Hypothalamus (tissue), 51 donors: ENCODE data around the gene PKNOX2.
A peak's percentile ranks its signal among the peaks of the same experiment; 100 is the strongest.

Source experiments
- DNase-seq, 51 donors: peaks; one replicate each; lab custom pipeline; 2025; lab: John Stamatoyannopoulos, UW

Gene PKNOX2

DNA sequence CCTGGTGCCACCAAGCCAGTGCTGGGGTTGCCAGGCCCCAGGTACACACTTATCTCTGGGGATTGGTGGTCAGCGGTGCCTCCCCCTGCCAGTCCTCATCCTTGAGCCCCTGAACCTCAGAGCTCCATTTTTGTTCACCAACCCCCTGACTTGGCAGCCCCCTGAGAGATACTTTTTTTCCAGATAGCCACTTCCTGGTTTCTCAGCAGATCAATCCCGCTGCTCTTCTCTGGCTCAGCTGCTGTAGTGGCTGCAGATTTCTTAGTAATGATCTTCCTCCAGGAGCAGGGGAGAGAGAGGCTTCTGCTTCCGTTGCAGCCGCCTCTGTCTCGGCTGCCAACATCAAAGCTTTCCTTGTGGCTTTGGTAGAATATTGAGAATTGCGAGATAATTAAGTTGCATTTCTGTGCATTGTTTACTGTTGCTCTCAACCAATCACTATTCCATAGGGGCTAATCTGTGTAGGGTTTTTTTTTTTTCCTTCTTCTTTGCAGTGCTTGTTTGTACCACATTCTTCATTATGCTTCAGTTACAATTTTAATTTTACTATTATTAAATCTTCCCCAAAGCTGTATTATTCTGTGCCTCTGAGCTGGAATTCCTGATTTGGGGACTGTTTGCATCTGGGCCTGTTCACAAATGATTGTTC is 92.1 kb downstream of the PKNOX2 start:
- DNase-seq, result peak in 1 of 51 donors; percentile 19

GRCh38 chr11:125257190-125257579 is 92.6 kb downstream of the PKNOX2 start:
- no peak for DNase-seq

DNA sequence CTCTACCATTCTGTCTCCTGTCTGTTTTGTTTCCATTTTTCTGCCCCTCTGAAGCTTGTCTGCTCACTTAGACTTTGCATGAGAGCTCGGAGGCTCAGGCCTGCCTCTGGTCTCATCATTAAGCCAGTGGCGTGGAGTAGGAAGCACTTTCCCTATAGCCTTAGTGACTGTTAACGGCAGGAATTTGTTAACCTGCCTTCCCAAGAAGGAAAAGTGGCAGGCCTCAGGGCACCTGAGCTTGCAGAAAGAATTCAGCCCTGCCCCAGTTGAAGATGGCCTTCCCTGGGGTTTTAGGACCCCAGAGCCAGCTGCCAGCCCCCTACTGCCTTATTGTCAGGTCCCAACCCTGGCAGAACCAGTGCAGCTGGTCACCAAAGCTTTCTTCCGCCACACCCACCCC is 93.2 kb downstream of the PKNOX2 start:
- DNase-seq, result no peak

GRCh38 chr11:125258291-125259032 is 93.9 kb downstream of the PKNOX2 start:
- no peak for DNase-seq

DNA sequence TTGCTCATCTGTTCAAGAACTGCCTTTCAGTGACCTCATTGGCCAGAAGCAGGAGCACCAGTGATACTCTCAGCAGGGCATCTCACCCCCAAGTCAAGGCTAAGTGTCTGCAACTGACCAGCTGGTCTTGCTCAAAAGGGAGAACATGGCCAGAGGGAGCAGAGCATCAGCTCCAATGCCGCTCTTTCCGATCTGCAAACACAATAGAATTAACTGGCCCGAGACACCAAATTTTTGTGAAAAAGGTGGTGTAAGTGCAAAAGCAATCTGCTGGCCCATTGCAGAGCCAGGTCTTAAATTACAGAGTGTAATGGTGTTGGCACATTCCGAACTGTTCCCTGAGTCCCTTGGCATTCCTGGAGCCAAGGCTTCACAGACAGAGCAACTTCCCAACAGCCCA is 97.0 kb downstream of the PKNOX2 start:
- no peak for DNase-seq

DNA sequence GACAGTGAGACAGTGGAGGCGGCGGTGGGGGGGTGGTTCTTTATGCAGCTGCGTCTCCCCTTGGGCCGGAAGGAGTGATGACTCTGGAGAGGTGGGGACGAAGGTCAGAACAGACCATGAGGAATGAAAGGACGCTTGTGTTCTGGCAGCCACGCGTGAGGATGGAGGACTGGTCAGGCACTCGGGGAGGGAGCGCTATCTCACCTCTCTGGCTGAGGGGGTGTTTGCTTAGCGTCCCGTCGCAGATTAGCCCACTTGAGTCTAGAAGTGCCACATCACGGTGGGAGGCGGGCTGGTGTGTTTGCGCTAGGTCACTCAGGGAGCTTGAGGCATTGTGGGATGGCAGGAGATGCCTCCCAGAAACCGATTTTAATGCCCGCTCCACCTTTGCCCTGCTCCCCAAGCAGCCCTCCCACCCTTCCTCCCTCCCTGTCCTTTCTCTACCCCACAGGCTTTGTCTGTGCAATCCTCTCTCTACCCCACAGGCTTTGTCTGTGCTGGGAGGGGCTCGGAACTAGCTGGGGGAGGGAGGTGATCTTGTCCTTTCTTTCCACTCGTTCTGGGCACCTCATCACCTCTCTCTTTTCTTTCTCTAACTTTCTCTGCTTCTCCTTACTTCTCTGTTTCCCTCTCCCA is 97.8 kb downstream of the PKNOX2 start:
- no peak for DNase-seq

- DNase-seq, result peak in 12 of 51 donors; percentile 7 to 58 (median 30)
Observed at GRCh38 chr11:125262830-125263218, 98.3 kb downstream of the PKNOX2 start.

DNA sequence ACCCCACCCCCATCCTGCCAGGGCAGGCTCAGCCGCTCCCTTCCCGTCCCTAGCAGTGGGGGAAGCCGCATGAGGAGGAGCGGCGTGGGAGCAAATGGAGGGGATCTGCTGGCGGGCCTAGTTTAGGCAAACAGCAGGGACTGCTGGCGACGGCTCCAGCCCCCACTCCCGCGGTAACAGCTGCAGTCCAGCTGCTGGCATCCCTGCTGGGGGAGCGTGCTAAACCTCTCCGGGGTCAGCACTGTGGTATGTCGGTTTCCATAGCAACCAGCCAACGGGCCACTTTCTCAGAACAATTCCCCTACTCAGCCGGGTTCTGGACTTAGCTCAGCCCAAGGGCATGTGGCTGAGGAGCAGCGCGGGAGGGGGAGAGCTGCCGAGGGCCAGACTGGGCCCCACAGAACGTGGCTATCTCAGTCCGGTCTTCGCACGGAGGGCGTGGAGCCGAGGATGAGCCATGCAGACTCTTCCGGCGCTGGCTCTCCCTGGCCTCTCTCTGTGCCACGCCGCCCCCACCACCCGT is 98.8 kb downstream of the PKNOX2 start:
- DNase-seq, result peak in 45 of 51 donors; percentile 13 to 87 (median 63)

GRCh38 chr11:125264100-125265022 is 99.8 kb downstream of the PKNOX2 start:
- DNase-seq, result no peak

- DNase-seq, result no peak
Observed at GRCh38 chr11:125267548-125267947, 103.0 kb downstream of the PKNOX2 start.

DNA sequence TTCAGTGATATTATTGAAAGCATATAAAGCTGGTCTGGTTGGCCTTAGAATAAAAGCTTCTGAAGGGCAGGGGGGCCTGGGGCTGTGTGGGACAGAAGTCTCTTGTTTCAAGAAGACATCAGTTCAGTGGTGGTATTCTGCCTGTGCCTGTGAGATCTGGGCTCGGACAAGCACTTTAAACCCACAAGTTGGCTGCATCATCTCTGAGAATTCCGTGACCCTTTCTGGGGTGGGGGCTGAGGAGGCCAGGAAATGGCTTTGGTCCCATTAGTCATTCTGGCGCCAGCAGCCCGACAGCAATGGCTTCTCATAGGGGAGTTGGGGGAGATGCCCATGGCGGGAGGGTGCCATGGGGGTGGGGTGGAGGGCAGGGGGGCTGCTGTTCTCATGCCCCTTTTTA is 104.1 kb downstream of the PKNOX2 start:
- peak in 1 of 51 donors; percentile 17 for DNase-seq

- no peak for DNase-seq
Observed at GRCh38 chr11:125270106-125270505, 105.6 kb downstream of the PKNOX2 start.

DNA sequence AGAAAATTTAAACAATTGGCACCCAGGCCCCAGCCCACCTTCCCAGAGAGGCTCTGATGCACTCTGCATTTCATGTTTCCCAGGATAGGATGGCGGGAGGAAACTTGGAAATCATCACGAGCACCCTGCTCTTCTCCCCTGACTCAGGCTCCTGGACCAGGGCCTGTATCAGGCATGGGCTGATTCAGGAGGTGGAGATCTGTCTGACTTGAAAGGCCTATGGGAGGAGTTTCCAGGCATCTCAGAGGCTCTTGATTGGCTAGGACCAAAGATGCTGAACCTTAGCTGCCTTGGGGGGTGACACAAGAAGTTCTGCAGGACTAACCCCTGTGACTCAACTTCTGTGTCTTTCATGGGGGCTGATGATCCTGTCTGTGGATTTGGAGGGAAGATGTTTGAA is 106.2 kb downstream of the PKNOX2 start:
- DNase-seq, result no peak

DNA sequence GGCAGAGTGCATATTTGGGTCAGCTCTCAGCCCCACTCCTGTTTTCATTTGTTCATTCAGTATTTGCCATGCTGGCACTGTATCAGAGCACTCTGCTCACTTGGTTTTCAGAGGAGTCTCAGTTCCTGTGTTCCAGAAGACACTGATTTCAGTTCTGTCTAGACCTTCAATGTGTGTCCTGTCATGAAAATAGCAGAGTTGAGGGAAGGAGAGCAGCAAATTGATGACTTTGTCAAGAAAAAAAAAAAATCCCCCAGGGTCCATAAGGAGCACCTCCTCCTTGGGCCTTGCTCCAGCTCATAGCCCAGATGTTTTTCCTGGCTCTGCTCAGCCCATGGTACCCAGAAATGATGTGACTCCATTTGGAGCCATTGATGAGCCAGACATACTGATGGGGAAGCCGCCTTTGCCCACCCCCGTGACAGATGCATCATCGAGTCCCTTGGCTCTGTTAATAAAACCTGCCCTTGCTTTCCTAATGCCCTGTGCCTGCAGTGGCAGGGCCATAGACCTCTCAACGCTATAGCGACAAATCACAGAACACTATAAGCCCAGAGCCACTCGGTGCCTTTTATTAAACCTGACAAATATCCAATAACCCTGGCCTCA is 107.0 kb downstream of the PKNOX2 start:
- DNase-seq, result no peak

- no peak for DNase-seq
Observed at GRCh38 chr11:125272092-125272491, 107.5 kb downstream of the PKNOX2 start.

- DNase-seq, result no peak
Observed at GRCh38 chr11:125272821-125273220, 108.3 kb downstream of the PKNOX2 start.

GRCh38 chr11:125273519-125274000 is 109.0 kb downstream of the PKNOX2 start:
- DNase-seq, result no peak

DNA sequence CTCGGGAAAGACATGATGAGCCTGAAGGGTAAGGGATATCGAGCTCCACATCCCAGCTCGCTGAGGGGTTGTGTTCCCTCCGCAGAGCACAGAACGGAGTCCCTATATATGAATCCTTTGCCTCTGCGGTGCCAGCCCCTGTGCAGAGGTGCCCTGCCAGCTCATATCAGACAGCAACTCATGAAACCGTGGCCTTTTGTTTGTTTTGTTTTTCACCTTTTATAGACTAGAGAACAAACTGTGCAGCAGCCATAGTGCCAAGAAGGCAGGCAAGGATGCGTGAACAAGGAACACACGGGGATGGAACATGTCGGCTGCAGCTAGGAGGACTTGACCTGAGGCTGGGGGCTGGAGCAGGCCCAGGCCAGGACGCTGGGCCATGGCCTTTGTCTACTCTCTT is 109.8 kb downstream of the PKNOX2 start:
- DNase-seq, result no peak

GRCh38 chr11:125274774-125275173 is 110.2 kb downstream of the PKNOX2 start:
- no peak for DNase-seq
